IMR-90 (cell line): ENCODE data around the gene OLFM4. TPM values are rescaled to one million over a fixed set of nuclear protein-coding genes. Genes with fewer than 3 reads are reported as not detected.

Source experiments
- ATAC-seq: fragments of 200-7000 bp; cut with Tn5 transposase; 2 replicates; pipeline ENCODE4 v1.9.1; 2020; ENCODE audit warnings: low read depth, mild to moderate bottlenecking, moderate library complexity
- BruUV-seq: library from RNA; stranded (reverse); fragments of 400-500 nt; replicated peaks from 2 replicates; lab custom pipeline; 2021; lab: Mats Ljungman, UMichigan
- CTCF ChIA-PET: fragments of 300-600 bp; formaldehyde crosslinking; extraction: SDS; loops from one replicate; lab custom pipeline; 2021; ENCODE audit warnings: antibody characterized with exemption; lab: Yijun Ruan, JAX
- POLR2A ChIA-PET: fragments of 300-600 bp; sonication (Branson Sonifier 250); formaldehyde crosslinking; loops from one replicate; lab custom pipeline; 2022; ENCODE audit warnings: antibody characterized with exemption; ENCODE audit not compliant: unreplicated experiment; lab: Charles Lee
- DNase-seq: peaks from one replicate; pipeline ENCODE4 v3.0.0; 2013
- H2AFZ ChIP-seq: replicated peaks from 2 replicates; pipeline ENCODE3; 2013; ENCODE audit warnings: low read length, mild to moderate bottlenecking; ENCODE audit not compliant: poor library complexity
- H2AK5ac ChIP-seq: 2 replicates; pipeline ENCODE4 v1.6.1; 2013; ENCODE audit warnings: low read depth, low read length, inconsistent platforms
- H2AK9ac ChIP-seq: replicated peaks from 2 replicates; pipeline ENCODE3; 2013; ENCODE audit warnings: mild to moderate bottlenecking, low read depth, low read length, moderate library complexity; ENCODE audit not compliant: poor library complexity
- H2BK120ac ChIP-seq: 2 replicates; pipeline ENCODE4 v1.6.1; 2013; ENCODE audit warnings: low read depth, low read length, inconsistent platforms
- H2BK15ac ChIP-seq: 3 replicates; pipeline ENCODE4 v1.6.1; 2013; ENCODE audit warnings: low read depth, low read length, inconsistent platforms
- H2BK20ac ChIP-seq: 2 replicates; pipeline ENCODE4 v1.6.1; 2013; ENCODE audit warnings: low read depth, mild to moderate bottlenecking, inconsistent platforms, low read length, moderate library complexity
- H2BK5ac ChIP-seq: 2 replicates; pipeline ENCODE4 v1.6.1; 2013; ENCODE audit warnings: mild to moderate bottlenecking, low read depth, low read length, inconsistent platforms; ENCODE audit not compliant: poor library complexity, severe bottlenecking
- H3K14ac ChIP-seq: replicated peaks from 2 replicates; pipeline ENCODE4 v1.6.1; 2013; ENCODE audit warnings: low read depth, low read length, inconsistent platforms
- H3K18ac ChIP-seq: 2 replicates; pipeline ENCODE4 v1.6.1; 2013; ENCODE audit warnings: low read depth, low read length, control low read depth
- H3K23ac ChIP-seq: 2 replicates; pipeline ENCODE4 v1.6.1; 2013; ENCODE audit warnings: low read depth, low read length, inconsistent platforms
- H3K27ac ChIP-seq: 2 replicates; pipeline ENCODE4 v1.5.1; 2013; ENCODE audit warnings: mild to moderate bottlenecking, control low read depth, low read length; ENCODE audit not compliant: insufficient read depth
- H3K27me3 ChIP-seq: 2 replicates; pipeline ENCODE4 v1.6.1; 2013; ENCODE audit warnings: low read length; ENCODE audit not compliant: control insufficient read depth, insufficient read depth
- H3K36me3 ChIP-seq: 2 replicates; pipeline ENCODE4 v1.6.1; 2013; ENCODE audit warnings: low read length, mixed read lengths; ENCODE audit not compliant: control insufficient read depth, insufficient read depth
- H3K4ac ChIP-seq: 2 replicates; pipeline ENCODE4 v1.6.1; 2013; ENCODE audit warnings: low read depth, low read length, inconsistent platforms
- H3K4me1 ChIP-seq: 2 replicates; pipeline ENCODE4 v1.6.1; 2013; ENCODE audit warnings: low read length, mixed read lengths; ENCODE audit not compliant: control insufficient read depth, insufficient read depth
- H3K4me2 ChIP-seq: 2 replicates; pipeline ENCODE4 v1.6.1; 2013; ENCODE audit warnings: low read depth, mild to moderate bottlenecking, control low read depth, low read length, moderate library complexity
- H3K4me3 ChIP-seq: 2 replicates; pipeline ENCODE4 v1.5.1; 2013; ENCODE audit warnings: low read depth, mild to moderate bottlenecking, control low read depth, low read length, moderate library complexity; ENCODE audit not compliant: insufficient read depth
- H3K56ac ChIP-seq: 2 replicates; pipeline ENCODE4 v1.6.1; 2013; ENCODE audit warnings: low read length, inconsistent platforms; ENCODE audit not compliant: insufficient read depth; ENCODE audit errors: extremely low read depth
- H3K79me1 ChIP-seq, 2 experiments: 2 replicates each; pipeline ENCODE4 v1.6.1; 2013; ENCODE audit warnings: low read length in 2 of 2, inconsistent platforms in 1 of 2, low read depth in 1 of 2
- H3K9ac ChIP-seq: 2 replicates; pipeline ENCODE4 v1.6.1; 2013; ENCODE audit warnings: low read depth, low read length, control low read depth
- H3K9me1 ChIP-seq: 2 replicates; pipeline ENCODE4 v1.6.1; 2013; ENCODE audit warnings: low read length, inconsistent platforms; ENCODE audit not compliant: insufficient read depth
- H3K9me3 ChIP-seq: 2 replicates; pipeline ENCODE4 v1.6.1; 2013; ENCODE audit warnings: low read length; ENCODE audit not compliant: control insufficient read depth, insufficient read depth
- H4K20me1 ChIP-seq: 2 replicates; pipeline ENCODE4 v1.6.1; 2013; ENCODE audit warnings: low read length, inconsistent platforms; ENCODE audit not compliant: insufficient read depth
- H4K5ac ChIP-seq: 2 replicates; pipeline ENCODE4 v1.6.1; 2013; ENCODE audit warnings: mild to moderate bottlenecking, low read depth, low read length, control low read depth
- H4K8ac ChIP-seq, 2 experiments: 2 replicates each; pipeline ENCODE4 v1.6.1; 2013; ENCODE audit warnings: low read depth in 2 of 2, low read length in 2 of 2, control low read depth in 1 of 2, inconsistent platforms in 1 of 2
- H4K91ac ChIP-seq: 2 replicates; pipeline ENCODE4 v1.6.1; 2013; ENCODE audit warnings: low read depth, low read length, inconsistent platforms; ENCODE audit not compliant: insufficient read depth
- BHLHE40 ChIP-seq: fragments of 150-350 bp; IDR thresholded peaks from 2 replicates; pipeline ENCODE4 v1.6.1; 2016; ENCODE audit warnings: mild to moderate bottlenecking, low read depth, low read length
- CEBPB ChIP-seq: IDR thresholded peaks from 2 replicates; pipeline ENCODE4 v1.6.1; 2012; ENCODE audit warnings: low read depth, low read length, improper control_type of control experiment
- CHD1 ChIP-seq: IDR thresholded peaks from 2 replicates; pipeline ENCODE4 v1.6.1; 2012; ENCODE audit warnings: low read depth, low read length, improper control_type of control experiment
- FOS ChIP-seq: fragments of 150-350 bp; IDR thresholded peaks from 2 replicates; pipeline ENCODE4 v1.6.1; 2016; ENCODE audit warnings: low read depth, low read length
- MAFK ChIP-seq: IDR thresholded peaks from 2 replicates; pipeline ENCODE4 v1.6.1; 2012; ENCODE audit warnings: low read depth, low read length, improper control_type of control experiment
- MAZ ChIP-seq: IDR thresholded peaks from 2 replicates; pipeline ENCODE4 v1.6.1; 2012; ENCODE audit warnings: low read depth, mild to moderate bottlenecking, low read length, improper control_type of control experiment, moderate library complexity, borderline replicate concordance
- MXI1 ChIP-seq: IDR thresholded peaks from 2 replicates; pipeline ENCODE4 v1.6.1; 2012; ENCODE audit warnings: low read depth, mild to moderate bottlenecking, low read length, moderate library complexity, borderline replicate concordance
- NFE2L2 ChIP-seq: fragments of 150-350 bp; IDR thresholded peaks from 2 replicates; pipeline ENCODE4 v1.6.1; 2016; ENCODE audit warnings: low read depth, mild to moderate bottlenecking, low read length
- POLR2A ChIP-seq: IDR thresholded peaks from 2 replicates; pipeline ENCODE4 v1.6.1; 2012; ENCODE audit warnings: mild to moderate bottlenecking, low read depth, low read length
- RCOR1 ChIP-seq: IDR thresholded peaks from 2 replicates; pipeline ENCODE4 v1.6.1; 2012; ENCODE audit warnings: mild to moderate bottlenecking, low read length, improper control_type of control experiment; ENCODE audit not compliant: insufficient replicate concordance
- WGBS, 2 experiments: methylation state at CpG; one replicate each; pipeline versions ENCODE4 v1.1.5 to v1.1.7; 2013; ENCODE audit warnings: missing lambda C conversion rate in 2 of 2; ENCODE audit not compliant: insufficient read length in 1 of 2; ENCODE audit errors: extremely low coverage in 2 of 2; 5-methylcytosine and 5-hydroxymethylcytosine counted together
- dilution Hi-C: fragments of 300-500 bp; cut with HindIII; formaldehyde crosslinking; loops from one replicate; pipeline ENCODE4 v1.14.3; 2018; ENCODE audit warnings: low sequenced_read_pairs; ENCODE audit not compliant: unreplicated experiment
- in situ Hi-C: fragments of 300-500 bp; cut with MboI; formaldehyde crosslinking; loops from 3 replicates; pipeline ENCODE4 v1.14.3; 2019; ENCODE audit warnings: low sequenced_read_pairs, inconsistent platforms, mixed read lengths
- intact Hi-C: fragments of 100-400 bp; cut with micrococcal nuclease; formaldehyde crosslinking; loops from 2 replicates; pipeline ENCODE4 v1.10.0; 2022
- polyA plus RNA-seq, 3 experiments: library from polyadenylated mRNA; depleted of rRNA; stranded (reverse); fragments of >200 nt; gene quantifications; 2 replicates each; pipeline ENCODE4 v1.2.3, GENCODE V29; 2012; ENCODE audit warnings: low replicate concordance in 1 of 3
- total RNA-seq: library from RNA; depleted of rRNA; stranded (reverse); fragments of >200 nt; gene quantifications from 2 replicates; pipeline ENCODE4 v1.2.3, GENCODE V29; 2012
- TF ChIP-seq, protein P1 (sequence below): fragments of 150-350 bp; IDR thresholded peaks from 2 replicates; pipeline ENCODE4 v1.6.1; 2017; ENCODE audit warnings: mild to moderate bottlenecking, antibody characterized with exemption, low read length, low read depth
- TF ChIP-seq, protein P2 (sequence below): conservative IDR thresholded peaks from 2 replicates; pipeline ENCODE4 v1.5.1; 2012; ENCODE audit warnings: mild to moderate bottlenecking, low read depth, low read length, improper control_type of control experiment
- TF ChIP-seq, protein P3 (sequence below): fragments of 150-350 bp; IDR thresholded peaks from 2 replicates; pipeline ENCODE4 v1.6.1; 2016; ENCODE audit warnings: low read depth, mild to moderate bottlenecking, low read length, moderate library complexity, borderline replicate concordance

Gene OLFM4
- total and polyA plus RNA-seq, 2 of the 4 experiments (the other 2 are of a cell fraction), result not detected

DNA sequence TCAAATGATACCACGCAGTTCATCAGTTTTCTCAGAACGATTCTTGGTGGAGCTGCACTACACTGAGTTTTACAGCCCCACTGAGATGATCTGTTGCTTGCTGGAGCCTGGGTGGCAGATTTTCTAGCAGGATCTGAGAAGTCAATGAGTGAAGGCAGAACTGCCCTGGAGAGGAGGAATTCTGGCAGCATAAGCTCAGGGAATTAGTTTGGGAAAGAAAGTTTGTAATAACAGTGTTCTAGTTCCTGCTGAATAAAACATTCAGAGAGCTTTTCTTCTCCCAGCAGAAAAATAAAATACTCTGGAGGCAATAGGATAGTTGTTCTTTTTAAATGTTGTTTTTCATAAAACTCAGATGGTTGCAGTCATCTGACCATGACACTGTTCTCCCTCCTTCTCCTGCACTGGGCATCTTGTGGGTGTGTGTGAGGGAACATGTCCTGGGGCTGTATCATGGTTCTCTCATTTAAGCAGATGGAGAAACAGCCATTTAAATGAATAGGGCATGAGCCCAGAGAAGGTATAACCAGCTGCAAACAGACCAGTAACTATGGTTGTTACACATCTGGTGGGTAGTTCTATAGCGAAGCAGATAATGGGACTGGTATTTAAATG, 29.6 kb downstream of the OLFM4 start:
- ChIA-PET CTCF (interaction anchor here (1.0 kb wide), 1 partner anchor 90 kb away, joined by 3 read pairs; no protein-coding TSS in a partner anchor), POLR2A (interaction anchor here (0.7 kb wide), 1 partner anchor 11 kb away, joined by 4 read pairs; no protein-coding TSS in a partner anchor)
- Histone ChIP-seq H3K56ac (no peak overlapping the region), H3K9me3 (peaks cover 8% of the 10 kb centered on the region; the same call in 1 of the 2 replicates), H3K4me1 (no peaks in the 10 kb centered on the region), H3K79me1 (no peaks in the 10 kb centered on the region), H4K8ac (no peak overlapping the region), H2AK5ac (no peak overlapping the region), H3K4me2 (no peak overlapping the region), H3K36me3 (no peaks in the 10 kb centered on the region), H3K27me3 (no peaks in the 10 kb centered on the region), H3K4me3 (no peak overlapping the region), H3K9me1 (no peaks in the 10 kb centered on the region), H2BK15ac (no peak overlapping the region), H3K14ac (no peak overlapping the region), H2BK20ac (no peak overlapping the region), H2BK5ac (no peak overlapping the region), H3K23ac (no peak overlapping the region), H4K20me1 (no peaks in the 10 kb centered on the region), H4K91ac (no peak overlapping the region), H3K9ac (no peak overlapping the region), H2AK9ac (no peak overlapping the region), H4K5ac (no peak overlapping the region), H3K4ac (no peak overlapping the region), H2BK120ac (no peak overlapping the region), H3K27ac (no peak overlapping the region), H2AFZ (no peak overlapping the region), H3K18ac (no peak overlapping the region)
- no TSS peak for BruUV-seq
- intact Hi-C loops (no loop called here), dilution Hi-C loops (no loop called here), in situ Hi-C loops (no loop called here)
- ATAC-seq, result no peak
- no peak for DNase-seq
- TF ChIP-seq, protein P1, sequence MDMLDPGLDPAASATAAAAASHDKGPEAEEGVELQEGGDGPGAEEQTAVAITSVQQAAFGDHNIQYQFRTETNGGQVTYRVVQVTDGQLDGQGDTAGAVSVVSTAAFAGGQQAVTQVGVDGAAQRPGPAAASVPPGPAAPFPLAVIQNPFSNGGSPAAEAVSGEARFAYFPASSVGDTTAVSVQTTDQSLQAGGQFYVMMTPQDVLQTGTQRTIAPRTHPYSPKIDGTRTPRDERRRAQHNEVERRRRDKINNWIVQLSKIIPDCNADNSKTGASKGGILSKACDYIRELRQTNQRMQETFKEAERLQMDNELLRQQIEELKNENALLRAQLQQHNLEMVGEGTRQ, result no peak
- TF ChIP-seq POLR2A (no peak), BHLHE40 (no peak), CEBPB (no peak), MAFK (no peak), RCOR1 (no peak), NFE2L2 (no peak), MAZ (no peak), FOS (no peak), MXI1 (no peak), CHD1 (no peak)
- TF ChIP-seq, protein P2, sequence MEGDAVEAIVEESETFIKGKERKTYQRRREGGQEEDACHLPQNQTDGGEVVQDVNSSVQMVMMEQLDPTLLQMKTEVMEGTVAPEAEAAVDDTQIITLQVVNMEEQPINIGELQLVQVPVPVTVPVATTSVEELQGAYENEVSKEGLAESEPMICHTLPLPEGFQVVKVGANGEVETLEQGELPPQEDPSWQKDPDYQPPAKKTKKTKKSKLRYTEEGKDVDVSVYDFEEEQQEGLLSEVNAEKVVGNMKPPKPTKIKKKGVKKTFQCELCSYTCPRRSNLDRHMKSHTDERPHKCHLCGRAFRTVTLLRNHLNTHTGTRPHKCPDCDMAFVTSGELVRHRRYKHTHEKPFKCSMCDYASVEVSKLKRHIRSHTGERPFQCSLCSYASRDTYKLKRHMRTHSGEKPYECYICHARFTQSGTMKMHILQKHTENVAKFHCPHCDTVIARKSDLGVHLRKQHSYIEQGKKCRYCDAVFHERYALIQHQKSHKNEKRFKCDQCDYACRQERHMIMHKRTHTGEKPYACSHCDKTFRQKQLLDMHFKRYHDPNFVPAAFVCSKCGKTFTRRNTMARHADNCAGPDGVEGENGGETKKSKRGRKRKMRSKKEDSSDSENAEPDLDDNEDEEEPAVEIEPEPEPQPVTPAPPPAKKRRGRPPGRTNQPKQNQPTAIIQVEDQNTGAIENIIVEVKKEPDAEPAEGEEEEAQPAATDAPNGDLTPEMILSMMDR, result no peak
- TF ChIP-seq, protein P3, sequence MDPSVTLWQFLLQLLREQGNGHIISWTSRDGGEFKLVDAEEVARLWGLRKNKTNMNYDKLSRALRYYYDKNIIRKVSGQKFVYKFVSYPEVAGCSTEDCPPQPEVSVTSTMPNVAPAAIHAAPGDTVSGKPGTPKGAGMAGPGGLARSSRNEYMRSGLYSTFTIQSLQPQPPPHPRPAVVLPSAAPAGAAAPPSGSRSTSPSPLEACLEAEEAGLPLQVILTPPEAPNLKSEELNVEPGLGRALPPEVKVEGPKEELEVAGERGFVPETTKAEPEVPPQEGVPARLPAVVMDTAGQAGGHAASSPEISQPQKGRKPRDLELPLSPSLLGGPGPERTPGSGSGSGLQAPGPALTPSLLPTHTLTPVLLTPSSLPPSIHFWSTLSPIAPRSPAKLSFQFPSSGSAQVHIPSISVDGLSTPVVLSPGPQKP, result no peak
- WGBS, 2 experiments, result no CpG with 5 or more reads among the region's 3 CpGs
